GM21723 (cell line): Measurements from ENCODE around the gene TMEM238.
A peak's percentile ranks its signal among the peaks of the same experiment; 100 is the strongest.

Experiments
- ATAC-seq: cut with Tn5 transposase; IDR thresholded peaks from one replicate; pipeline ENCODE4 v1.9.1; 2021; ENCODE audit warnings: mild to moderate bottlenecking, moderate library complexity; ENCODE audit not compliant: unreplicated experiment

The TMEM238 gene

GRCh38 chr19:55360902-55361301 lies 23.2 kb downstream of the TMEM238 start:
- no peak for ATAC-seq

GRCh38 chr19:55358943-55359908 lies 24.9 kb downstream of the TMEM238 start:
- no peak for ATAC-seq

DNA sequence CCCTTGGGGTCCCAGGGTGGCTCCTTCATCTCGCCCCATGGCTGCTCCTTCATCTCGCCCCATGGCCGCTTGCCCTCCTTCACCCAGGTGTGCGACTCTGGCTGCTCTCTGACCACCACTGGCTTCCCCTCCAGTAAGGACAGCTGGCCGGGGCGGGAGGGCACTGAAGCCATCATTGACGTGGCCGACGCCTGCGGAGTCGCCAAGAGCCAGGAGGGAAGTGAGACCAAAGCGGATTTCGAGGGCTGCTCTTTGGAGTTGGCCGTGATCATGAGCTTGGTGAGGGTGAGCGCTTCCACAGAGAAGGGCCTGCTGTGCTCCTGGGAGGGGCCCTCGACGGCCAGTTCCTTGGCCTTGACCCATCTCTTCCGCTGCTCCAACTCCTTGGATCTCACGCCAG lies 25.6 kb downstream of the TMEM238 start:
- ATAC-seq, result no peak

DNA sequence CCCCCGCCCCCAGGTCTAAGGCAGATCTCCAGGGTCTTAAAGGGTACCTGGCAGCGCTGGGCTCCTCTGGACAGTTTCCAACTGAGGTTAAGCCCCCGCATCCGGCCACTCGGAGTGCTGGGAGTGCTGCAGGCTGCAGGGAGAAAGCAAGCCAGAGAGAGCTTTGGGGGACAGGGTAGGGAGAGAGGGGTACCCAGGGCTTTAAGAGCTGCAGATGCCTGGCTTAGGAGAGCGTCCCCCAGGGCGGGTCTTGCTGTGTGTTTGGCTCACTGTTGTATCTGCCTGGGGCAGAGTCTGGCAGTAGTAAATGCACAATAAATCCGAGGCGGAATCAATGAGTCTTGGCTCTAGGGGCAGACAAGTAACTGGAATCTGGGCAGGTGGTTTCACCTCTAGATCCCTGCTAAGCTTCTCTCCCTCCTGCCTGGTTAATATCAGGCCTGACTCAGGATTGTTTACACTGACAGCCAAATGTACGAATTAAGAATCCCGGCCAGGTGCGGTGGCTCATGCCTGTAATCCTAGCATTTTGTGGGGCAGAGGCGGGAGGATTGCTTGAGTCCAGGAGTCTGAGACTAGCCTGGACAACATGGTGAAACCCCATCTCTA lies 28.8 kb downstream of the TMEM238 start:
- no peak for ATAC-seq

DNA sequence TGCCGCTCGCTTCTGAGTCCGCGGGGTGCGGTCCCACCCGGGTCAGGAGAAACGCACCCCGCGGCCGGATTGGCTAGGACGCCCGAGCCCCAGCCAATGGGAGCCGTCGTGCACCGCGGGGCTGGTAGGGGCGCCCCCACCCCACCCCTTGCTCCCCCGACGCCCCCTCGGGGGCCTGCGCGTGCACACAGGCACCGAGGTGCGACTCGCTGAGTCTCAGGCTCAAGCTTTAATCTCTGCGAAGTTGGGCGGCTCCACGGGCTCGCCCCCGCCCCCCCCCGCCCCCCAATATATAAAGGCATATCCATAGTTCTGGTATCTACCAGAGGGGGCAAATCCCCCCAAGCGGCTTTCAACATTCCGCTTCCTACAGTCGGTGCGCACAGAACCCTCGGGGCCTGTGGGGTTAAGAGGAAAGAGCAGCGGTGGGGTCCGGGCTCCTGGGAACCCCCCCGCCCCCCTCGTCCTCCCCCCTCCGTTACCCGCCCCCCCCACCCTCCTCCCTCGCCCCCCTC lies 29.3 kb downstream of the TMEM238 start, which contains the start of gene COX6B2:
Gene COX6B2 (minus strand): TSS at position 22 of the 515 bp plus-strand sequence. CDS start 198 bp downstream, outside the sequence.
- ATAC-seq, result no peak

DNA sequence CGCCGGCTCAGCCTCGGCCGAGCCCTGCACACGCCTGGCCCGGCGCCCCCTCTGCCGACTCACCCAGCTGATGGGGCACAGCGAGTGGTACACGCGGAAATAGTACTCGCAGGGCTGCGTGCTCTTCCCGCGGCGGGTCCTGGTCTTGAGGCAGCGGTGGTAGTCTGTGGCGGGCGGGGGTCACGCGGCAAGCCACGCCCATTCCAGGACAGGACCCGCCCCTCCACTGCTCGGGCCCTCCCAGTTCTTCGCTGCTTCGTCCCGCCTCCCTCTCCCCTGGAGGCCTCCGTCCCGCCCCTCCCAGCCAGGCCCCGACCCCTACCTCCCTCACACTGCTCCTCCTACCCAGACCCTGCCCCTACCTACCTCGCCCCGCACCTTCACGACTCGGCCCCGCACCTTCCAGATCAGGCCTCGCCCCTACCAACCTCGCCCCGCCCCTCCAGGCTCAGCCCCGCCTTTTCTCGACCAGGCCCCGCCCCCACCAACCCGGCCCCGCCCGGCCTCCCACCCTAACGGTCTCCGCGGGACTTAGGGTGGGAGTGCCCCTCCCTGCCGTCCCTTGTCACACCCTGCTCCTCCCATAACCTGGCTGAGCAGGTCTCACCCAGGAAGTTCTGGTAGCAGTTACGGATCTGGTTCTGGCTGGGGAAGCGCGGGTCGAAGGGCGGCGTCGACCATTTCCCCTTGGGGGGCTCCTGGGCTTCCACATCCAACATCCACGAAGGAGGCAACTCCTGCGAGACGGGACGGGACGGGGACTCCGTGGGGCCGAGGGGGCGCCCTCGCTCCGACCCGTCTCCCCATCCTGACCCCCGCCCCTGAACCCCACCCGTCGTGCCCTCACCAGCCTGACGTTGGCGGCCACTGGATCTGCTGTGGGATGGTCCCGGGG lies 30.0 kb downstream of the TMEM238 start:
- peak; percentile 68 for ATAC-seq

DNA sequence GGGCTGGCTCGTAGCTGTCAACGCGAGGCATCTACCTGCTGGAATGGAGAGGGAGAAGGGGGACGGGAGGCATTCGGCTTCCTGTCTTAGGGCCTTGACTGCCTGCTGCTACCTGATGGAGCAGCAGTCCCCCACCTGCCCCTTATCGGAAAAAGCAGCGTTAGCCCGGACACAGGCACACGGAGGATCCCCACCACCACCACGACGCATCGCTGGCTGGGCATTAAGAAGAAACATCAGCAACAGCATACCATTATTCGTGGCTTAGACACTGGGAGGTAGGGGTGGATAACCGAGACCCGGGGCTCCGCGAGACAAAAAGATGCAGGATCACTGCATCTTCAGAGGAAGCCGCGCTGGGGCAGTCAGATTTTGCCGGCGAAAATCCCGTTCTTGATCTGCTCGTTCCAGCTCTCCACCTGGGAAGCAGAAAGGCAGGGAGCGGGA lies 30.7 kb downstream of the TMEM238 start:
- ATAC-seq, result no peak

- ATAC-seq, result no peak
These were observed 31.4 kb downstream of the TMEM238 start for GRCh38 chr19:55352549-55353145.

DNA sequence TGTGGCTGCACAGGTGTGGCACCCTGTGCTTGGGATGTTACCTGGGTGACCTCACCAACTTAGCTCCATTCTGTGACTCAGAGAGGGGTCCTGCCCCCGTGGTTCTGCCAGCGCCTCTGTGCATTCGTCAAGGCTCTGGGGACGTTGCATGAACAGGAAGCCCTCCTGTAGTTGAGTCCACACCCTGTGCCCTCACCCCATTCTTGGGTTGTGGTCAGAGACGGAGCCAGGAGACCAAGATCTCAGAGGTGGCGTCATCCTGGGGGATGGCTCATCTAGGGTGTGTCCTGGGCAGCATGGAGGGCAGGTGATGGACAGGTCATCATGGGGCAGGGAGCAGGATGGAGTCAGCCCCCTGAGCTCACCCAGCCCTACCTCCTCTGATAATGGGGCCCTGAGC lies 32.1 kb downstream of the TMEM238 start:
- no peak for ATAC-seq

GRCh38 chr19:55350620-55351315 lies 33.3 kb downstream of the TMEM238 start:
- no peak for ATAC-seq

- ATAC-seq, result no peak
These were observed 35.6 kb downstream of the TMEM238 start for GRCh38 chr19:55348317-55349034.

DNA sequence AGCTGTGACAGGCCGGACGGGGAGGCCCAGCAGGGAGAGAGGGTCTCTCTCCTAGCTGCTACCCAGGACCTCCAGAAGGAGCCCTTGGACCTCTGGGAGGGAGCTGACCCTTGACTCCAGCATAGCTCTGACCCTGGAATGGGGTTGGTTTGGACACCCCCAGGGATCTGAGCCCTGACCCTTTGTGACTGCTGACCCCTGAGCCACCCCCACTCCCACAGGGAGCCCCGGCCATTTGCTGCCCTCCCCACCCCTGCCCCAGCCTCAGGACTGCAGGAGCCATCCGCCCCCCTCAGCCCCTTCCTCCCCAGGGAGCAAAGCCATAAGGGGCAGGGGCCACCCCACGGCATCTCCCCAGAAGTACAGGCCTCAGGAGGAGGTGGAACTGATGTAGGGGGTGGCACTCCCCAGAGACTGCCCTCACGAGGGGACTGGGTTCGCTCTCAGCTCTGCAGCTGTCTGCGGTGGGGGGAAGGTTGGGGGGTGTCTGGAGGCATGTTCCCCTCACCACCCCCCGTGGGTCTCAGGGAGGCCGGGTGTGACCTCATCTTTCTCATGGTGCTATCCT lies 36.6 kb downstream of the TMEM238 start:
- ATAC-seq, result no peak

DNA sequence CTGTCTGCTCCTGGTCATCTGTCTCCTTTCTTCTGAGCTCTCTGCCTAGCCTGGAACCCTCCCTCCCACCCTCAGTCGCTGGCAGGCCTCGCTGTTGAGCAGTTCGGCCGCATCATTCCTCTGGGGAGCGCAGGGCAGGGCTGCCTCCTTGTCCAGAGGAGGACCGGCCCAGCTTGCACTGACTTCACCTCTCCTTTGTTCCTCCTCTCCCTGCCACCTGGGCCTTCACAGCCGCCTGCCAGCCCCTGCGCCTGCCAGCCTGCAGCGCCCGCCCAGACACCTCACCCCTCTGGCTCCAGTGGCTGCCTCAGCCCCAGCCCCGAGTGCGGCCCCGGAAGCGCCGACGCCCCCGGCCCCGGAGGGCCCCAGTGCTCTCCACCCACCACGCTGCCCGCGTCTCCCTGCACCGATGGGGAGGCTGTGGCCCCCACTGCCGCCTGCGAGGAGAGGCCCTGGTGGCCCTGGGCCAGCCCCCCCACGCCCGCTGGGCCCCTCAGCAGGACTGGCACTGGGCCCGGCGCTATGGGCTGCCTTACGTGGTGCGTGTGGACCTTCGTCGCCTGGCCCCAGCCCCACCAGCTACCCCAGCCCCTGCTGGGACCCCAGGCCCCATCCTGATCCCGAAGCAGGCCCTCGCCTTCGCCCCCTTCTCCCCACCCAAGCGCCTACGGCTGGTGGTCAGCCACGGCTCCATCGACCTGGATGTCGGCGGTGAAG lies 37.2 kb downstream of the TMEM238 start:
- no peak for ATAC-seq

DNA sequence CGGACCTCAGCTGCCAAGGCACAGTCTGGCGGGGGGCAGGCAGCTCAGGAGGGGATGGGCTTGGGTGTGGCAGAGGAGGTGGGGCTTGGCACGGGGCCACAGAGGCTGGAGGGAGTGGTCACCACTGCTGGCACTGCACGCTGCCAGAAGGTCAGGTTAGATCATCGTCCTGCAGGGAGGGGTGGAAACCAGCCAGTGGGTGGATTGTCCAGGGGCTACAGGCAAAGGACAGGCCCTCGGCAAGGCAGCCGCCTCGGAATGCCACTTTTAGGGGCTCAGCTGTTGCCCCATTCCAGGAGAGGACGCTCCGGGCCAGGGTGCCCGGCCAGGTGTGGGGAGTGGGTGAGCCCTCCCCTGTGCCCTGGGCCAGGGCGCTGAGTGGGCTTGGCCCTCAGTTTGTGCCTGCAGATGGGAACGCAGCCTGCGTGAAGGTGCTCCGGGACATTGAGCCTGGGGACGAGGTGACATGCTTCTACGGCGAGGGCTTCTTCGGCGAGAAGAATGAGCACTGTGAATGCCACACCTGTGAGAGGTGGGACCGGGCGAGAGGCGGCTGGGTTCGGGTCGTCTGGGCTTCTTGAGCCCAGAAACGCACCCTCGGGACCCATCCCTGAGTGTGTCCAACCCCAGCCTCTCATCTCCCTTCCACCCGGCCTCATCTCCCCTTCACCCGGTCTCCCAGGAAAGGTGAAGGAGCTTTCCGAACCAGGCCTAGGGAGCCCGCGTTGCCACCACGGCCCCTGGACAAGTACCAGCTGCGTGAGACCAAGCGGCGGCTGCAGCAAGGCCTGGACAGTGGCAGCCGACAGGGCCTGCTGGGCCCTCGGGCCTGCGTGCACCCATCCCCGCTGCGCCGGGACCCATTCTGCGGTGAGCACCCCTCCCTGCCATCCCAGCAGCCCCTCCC lies 38.0 kb downstream of the TMEM238 start:
- no peak for ATAC-seq

- ATAC-seq, result no peak
These were observed 38.8 kb downstream of the TMEM238 start for GRCh38 chr19:55345101-55345817.

GRCh38 chr19:55344444-55344843 lies 39.6 kb downstream of the TMEM238 start:
- no peak for ATAC-seq
